ENCODE results near the gene TSPAN10. TPM values are rescaled to one million over a fixed set of nuclear protein-coding genes. Genes with fewer than 3 reads are reported as not detected.

The TSPAN10 gene
- total RNA-seq, 1 experiment from 2014 or later: 1.2 TPM

- no peak overlapping the region for H3K9ac ChIP-seq (ENCODE audit: extremely low read depth, insufficient read length, low read length)
- no peak overlapping the region for H2BK15ac ChIP-seq (ENCODE audit: low read depth, low read length)
- Mint-ChIP-seq H3K36me3 (ENCODE audit: insufficient read depth in 1 of 3, low read depth in 3 of 3) (no peaks in the 10 kb centered on the region), H3K27me3 (ENCODE audit: low read depth) (no peaks in the 10 kb centered on the region), H3K27ac (peak overlapping the region; percentile 52 to 74 (median 67); a peak in 4 of 7 replicates), H3K4me1 (0 out of 4 replicates have a peak, but pooled peaks cover 0 to 2% of the 10 kb centered on the region in 2 experiments), H3K4me3 (peak overlapping the region in 1 of 2 experiments; percentile 31; a peak in 1 of 5 replicates), H3K9me3 (no peaks in the 10 kb centered on the region)
- H3K79me1 ChIP-seq (ENCODE audit: insufficient read depth, low read depth, low read length, poor library complexity, severe bottlenecking): no peaks in the 10 kb centered on the region
- no peak for DNase-seq
- H2AK5ac ChIP-seq (ENCODE audit: insufficient read length, low read length): no peak overlapping the region
- no peaks in the 10 kb centered on the region for H3K79me2 ChIP-seq (ENCODE audit: insufficient read depth, low read length)
- H3K23me2 ChIP-seq (ENCODE audit: insufficient read length, low read depth, low read length, poor library complexity, severe bottlenecking): peaks cover 3% of the 10 kb centered on the region
- H2AFZ ChIP-seq (ENCODE audit: low read length): no peak overlapping the region
- H4K91ac ChIP-seq (ENCODE audit: insufficient read length, low read depth, low read length): no peak overlapping the region
- H3K4me1 ChIP-seq (ENCODE audit: insufficient read depth, low read length): no peaks in the 10 kb centered on the region
- no peak overlapping the region for H3T11ph ChIP-seq (ENCODE audit: low read length)
- H3K23ac ChIP-seq (ENCODE audit: insufficient read length, low read depth, low read length): no peak overlapping the region
- no peaks in the 10 kb centered on the region for H3K9me3 ChIP-seq (ENCODE audit: control insufficient read depth, low read depth, low read length)
- H3K27me3 ChIP-seq (ENCODE audit: insufficient read depth, low read length): no peaks in the 10 kb centered on the region
- no peak overlapping the region for H3K56ac ChIP-seq (ENCODE audit: insufficient read length, low read depth, low read length)
- H4K20me1 ChIP-seq (ENCODE audit: control insufficient read depth, insufficient read depth, insufficient read length): no peaks in the 10 kb centered on the region
- no peak overlapping the region for H3K18ac ChIP-seq (ENCODE audit: insufficient read length, low read depth, low read length)
- H2BK120ac ChIP-seq (ENCODE audit: low read depth, low read length, poor library complexity, severe bottlenecking): no peak overlapping the region
- no peak overlapping the region for H4K8ac ChIP-seq (replicated peaks; ENCODE audit: insufficient read length, low read depth, low read length)
- H3K4ac ChIP-seq (ENCODE audit: low read depth, low read length): no peak overlapping the region
- no peak overlapping the region for H4K5ac ChIP-seq (ENCODE audit: insufficient read length, low read depth, low read length)
- H2BK20ac ChIP-seq (ENCODE audit: low read depth, low read length, poor library complexity, severe bottlenecking): no peak overlapping the region
- H3K4me2 ChIP-seq (ENCODE audit: insufficient read depth, insufficient read length, low read length): no peak overlapping the region
- H2BK5ac ChIP-seq (ENCODE audit: insufficient read length, low read length): no peak overlapping the region
- no peak overlapping the region; the same call in 1 of the 2 replicates for H3K14ac ChIP-seq (ENCODE audit: insufficient read depth, low read length)
- no CpG with 5 or more reads among the region's 17 CpGs for whole genome bisulfite sequencing (ENCODE audit: extremely low coverage, insufficient read length, low lambda C conversion rate)
- TF ChIP-seq CTCF (conservative IDR thresholded peaks at IDR 0.05): no peak
- H2BK12ac ChIP-seq (ENCODE audit: insufficient read length, low read depth, low read length): no peak overlapping the region
- H3K27ac ChIP-seq (ENCODE audit: insufficient read length, low read depth, low read length): no peak overlapping the region
Measured at GRCh38 chr17:81641825-81642489, 5.0 kb downstream of the TSPAN10 start.

Data from H9 (cell line).